Measurements from ENCODE around the gene PYCR2. TPM values are rescaled to one million over a fixed set of nuclear protein-coding genes. Genes with fewer than 3 reads are reported as not detected.
"Not testable (repeated sequence)": the region's sequence is repeated elsewhere in the genome, so short reads cannot be mapped to it uniquely, and the experiment has no call there.

Gene PYCR2
- total RNA-seq: 100 to 1,000 TPM; 130 to 131 TPM
- polyA plus RNA-seq: 92.5 TPM

GRCh38 chr1:225923692-225924555 is at the start of gene PYCR2:
PYCR2 (minus strand) TSS chr1:225924250; CDS start chr1:225924110, 140 bp downstream.
- Mint-ChIP-seq H3K9me3 (no peaks in the 10 kb centered on the region), H3K4me3 (peak within 1 kb of the TSS; percentile 92 to 99 (median 95)), H3K27ac (peak within 1 kb of the TSS; percentile 76 to 98 (median 94)), H3K27me3 (no peaks in the 10 kb centered on the region), H3K36me3 (peaks cover 0 to 43% (median 0%) of the 10 kb centered on the region in 3 donors), H3K4me1 (peaks cover 30 to 55% (median 40%) of the 10 kb centered on the region in 3 donors)
- Histone ChIP-seq H3K36me3 (ENCODE audit: insufficient read depth, low read length) (peaks cover 20% of the 10 kb centered on the region), H3K9me3 (ENCODE audit: low read length) (no peaks in the 10 kb centered on the region), H3K4me3 (ENCODE audit: low read length) (peak within 1 kb of the TSS; percentile 99), H3K4me1 (ENCODE audit: insufficient read depth, low read length) (peaks cover 61% of the 10 kb centered on the region), H3K27me3 (ENCODE audit: insufficient read depth, low read length, poor library complexity, severe bottlenecking) (no peaks in the 10 kb centered on the region), H3K27ac (ENCODE audit: low read depth, low read length) (peak within 1 kb of the TSS; percentile 96)
- ChIA-PET CTCF (interaction anchor here (1.0 to 3.7 kb wide), 14 partner anchors 10 to 479 kb away, joined by 3 to 18 read pairs (median 3); partner anchors contain the start of genes SRP9 and TMEM63A), POLR2A (interaction anchor here (0.7 to 2.6 kb wide), 12 partner anchors 11 to 146 kb away, joined by 3 to 27 read pairs (median 4); partner anchors contain the start of genes H3-3A, SDE2, SRP9 and TMEM63A)
- DNase-seq: peak; percentile 91 to 96 (median 94)

GRCh38 chr1:225973158-225973557 is 49.1 kb upstream of the PYCR2 start:
- Histone ChIP-seq H3K4me3 (ENCODE audit: low read length) (no peak overlapping the region), H3K4me1 (ENCODE audit: insufficient read depth, low read length) (no peaks in the 10 kb centered on the region), H3K27ac (ENCODE audit: low read depth, low read length) (no peak overlapping the region), H3K27me3 (ENCODE audit: insufficient read depth, low read length, poor library complexity, severe bottlenecking) (no peaks in the 10 kb centered on the region), H3K36me3 (ENCODE audit: insufficient read depth, low read length) (no peaks in the 10 kb centered on the region), H3K9me3 (ENCODE audit: low read length) (no peaks in the 10 kb centered on the region)
- Mint-ChIP-seq H3K4me3 (no peak overlapping the region), H3K4me1 (peaks cover 2 to 5% (median 4%) of the 10 kb centered on the region in 3 donors), H3K9me3 (no peaks in the 10 kb centered on the region), H3K36me3 (peaks cover 0 to 13% (median 1%) of the 10 kb centered on the region in 3 donors), H3K27me3 (no peaks in the 10 kb centered on the region), H3K27ac (no peak overlapping the region)
- DNase-seq: no peak
- ChIA-PET CTCF (interaction anchor here (1.0 to 4.6 kb wide), 5 partner anchors 10 to 654 kb away, joined by 3 to 21 read pairs (median 4); no protein-coding TSS in a partner anchor), POLR2A (no interaction called here)

GRCh38 chr1:225972344-225973152 is 48.5 kb upstream of the PYCR2 start:
- no peaks in the 10 kb centered on the region for H3K27me3 Mint-ChIP-seq
- CTCF ChIA-PET: interaction anchor here (1.0 to 2.5 kb wide), 8 partner anchors 9 to 654 kb away, joined by 3 to 6 read pairs (median 3); no protein-coding TSS in a partner anchor
- H3K36me3 Mint-ChIP-seq: peaks cover 0 to 8% (median 1%) of the 10 kb centered on the region in 3 donors
- no peaks in the 10 kb centered on the region for H3K4me1 ChIP-seq (ENCODE audit: insufficient read depth, low read length)
- no peaks in the 10 kb centered on the region for H3K27me3 ChIP-seq (ENCODE audit: insufficient read depth, low read length, poor library complexity, severe bottlenecking)
- peak overlapping the region in 1 of 8 donors; percentile 38 for H3K27ac Mint-ChIP-seq
- H3K4me3 Mint-ChIP-seq: no peak overlapping the region
- H3K27ac ChIP-seq (ENCODE audit: low read depth, low read length): no peak overlapping the region
- no peak overlapping the region for H3K4me3 ChIP-seq (ENCODE audit: low read length)
- POLR2A ChIA-PET: no interaction called here
- no peaks in the 10 kb centered on the region for H3K9me3 Mint-ChIP-seq
- H3K9me3 ChIP-seq (ENCODE audit: low read length): no peaks in the 10 kb centered on the region
- no peaks in the 10 kb centered on the region for H3K36me3 ChIP-seq (ENCODE audit: insufficient read depth, low read length)
- H3K4me1 Mint-ChIP-seq: peaks cover 2 to 5% (median 4%) of the 10 kb centered on the region in 3 donors
- DNase-seq: no peak

- H3K4me3 Mint-ChIP-seq; DNase-seq; H3K4me3 ChIP-seq (ENCODE audit: low read length); H3K27me3 ChIP-seq (ENCODE audit: insufficient read depth, low read length, poor library complexity, severe bottlenecking); H3K36me3 Mint-ChIP-seq; POLR2A ChIA-PET; H3K9me3 Mint-ChIP-seq; H3K27me3 Mint-ChIP-seq; H3K36me3 ChIP-seq (ENCODE audit: insufficient read depth, low read length); H3K27ac Mint-ChIP-seq; H3K9me3 ChIP-seq (ENCODE audit: low read length); H3K27ac ChIP-seq (ENCODE audit: low read depth, low read length); H3K4me1 ChIP-seq (ENCODE audit: insufficient read depth, low read length); H3K4me1 Mint-ChIP-seq: not testable (repeated sequence)
- CTCF ChIA-PET: interaction anchor here (1.0 kb wide), 1 partner anchor 495 kb away, joined by 3 read pairs; no protein-coding TSS in a partner anchor
Observed at GRCh38 chr1:225970592-225971157, 46.6 kb upstream of the PYCR2 start.

GRCh38 chr1:225969751-225970150 is 45.7 kb upstream of the PYCR2 start:
- H3K27me3 ChIP-seq (ENCODE audit: insufficient read depth, low read length, poor library complexity, severe bottlenecking); H3K27ac ChIP-seq (ENCODE audit: low read depth, low read length); POLR2A ChIA-PET; H3K4me1 ChIP-seq (ENCODE audit: insufficient read depth, low read length); H3K27ac Mint-ChIP-seq; H3K36me3 Mint-ChIP-seq; H3K36me3 ChIP-seq (ENCODE audit: insufficient read depth, low read length); H3K4me1 Mint-ChIP-seq; DNase-seq; H3K9me3 ChIP-seq (ENCODE audit: low read length); H3K27me3 Mint-ChIP-seq; H3K4me3 Mint-ChIP-seq; H3K4me3 ChIP-seq (ENCODE audit: low read length); H3K9me3 Mint-ChIP-seq: not testable (repeated sequence)
- CTCF ChIA-PET: interaction anchor here (1.0 to 1.3 kb wide), 2 partner anchors 15 to 494 kb away, joined by 3 read pairs; no protein-coding TSS in a partner anchor

- H3K36me3 Mint-ChIP-seq: no peaks in the 10 kb centered on the region
- Histone ChIP-seq H3K27ac (ENCODE audit: low read depth, low read length) (no peak overlapping the region), H3K9me3 (ENCODE audit: low read length) (no peaks in the 10 kb centered on the region), H3K36me3 (ENCODE audit: insufficient read depth, low read length) (no peaks in the 10 kb centered on the region), H3K4me3 (ENCODE audit: low read length) (no peak overlapping the region), H3K4me1 (ENCODE audit: insufficient read depth, low read length) (no peaks in the 10 kb centered on the region), H3K27me3 (ENCODE audit: insufficient read depth, low read length, poor library complexity, severe bottlenecking) (no peaks in the 10 kb centered on the region)
- ChIA-PET POLR2A (no interaction called here), CTCF (interaction anchor here (1.2 kb wide), 1 partner anchor 21 kb away, joined by 3 read pairs; no protein-coding TSS in a partner anchor)
- H3K4me1 Mint-ChIP-seq: peaks cover 0 to 3% (median 0%) of the 10 kb centered on the region in 3 donors
- no peak overlapping the region for H3K4me3 Mint-ChIP-seq
- H3K27ac Mint-ChIP-seq: peak overlapping the region in 1 of 8 donors; percentile 72
- H3K27me3 Mint-ChIP-seq: peaks cover 0 to 7% of the 10 kb centered on the region in 2 donors
- no peaks in the 10 kb centered on the region for H3K9me3 Mint-ChIP-seq
- no peak for DNase-seq
Observed at GRCh38 chr1:225965231-225965630, 41.2 kb upstream of the PYCR2 start.

GRCh38 chr1:225963735-225964530 is 39.9 kb upstream of the PYCR2 start:
- Histone ChIP-seq H3K4me3 (ENCODE audit: low read length) (no peak overlapping the region), H3K4me1 (ENCODE audit: insufficient read depth, low read length) (no peaks in the 10 kb centered on the region), H3K27ac (ENCODE audit: low read depth, low read length) (no peak overlapping the region), H3K36me3 (ENCODE audit: insufficient read depth, low read length) (no peaks in the 10 kb centered on the region), H3K27me3 (ENCODE audit: insufficient read depth, low read length, poor library complexity, severe bottlenecking) (no peaks in the 10 kb centered on the region), H3K9me3 (ENCODE audit: low read length) (no peaks in the 10 kb centered on the region)
- H3K27ac Mint-ChIP-seq: no peak overlapping the region
- H3K9me3 Mint-ChIP-seq: no peaks in the 10 kb centered on the region
- no peaks in the 10 kb centered on the region for H3K36me3 Mint-ChIP-seq
- H3K27me3 Mint-ChIP-seq: peaks cover 0 to 7% of the 10 kb centered on the region in 2 donors
- DNase-seq: no peak
- ChIA-PET POLR2A (interaction anchor here (0.7 kb wide), 1 partner anchor 490 kb away, joined by 4 read pairs; no protein-coding TSS in a partner anchor), CTCF (interaction anchor here (0.9 kb wide), 1 partner anchor 9 kb away, joined by 3 read pairs; no protein-coding TSS in a partner anchor)
- peaks cover 0 to 3% (median 0%) of the 10 kb centered on the region in 3 donors for H3K4me1 Mint-ChIP-seq
- no peak overlapping the region for H3K4me3 Mint-ChIP-seq

Measured in CD8-positive, alpha-beta memory T cell (primary cell).